GM19023 (cell line): ENCODE measurements around the gene SMG7.
A peak's percentile ranks its signal among the peaks of the same experiment; 100 is the strongest.
"Not testable (repeated sequence)": the region's sequence is repeated elsewhere in the genome, so short reads cannot be mapped to it uniquely, and the experiment has no call there.

Source experiments
- ATAC-seq: cut with Tn5 transposase; IDR thresholded peaks from one replicate; pipeline ENCODE4 v1.9.1; 2021; ENCODE audit warnings: mild to moderate bottlenecking, moderate library complexity; ENCODE audit not compliant: unreplicated experiment

The SMG7 gene

GRCh38 chr1:183472488-183473216 is at the start of gene SMG7:
Gene SMG7 (plus strand): TSS chr1:183472499. CDS start chr1:183472621, 122 bp downstream.
- peak; percentile 19 for ATAC-seq

- ATAC-seq = no peak
Observed at GRCh38 chr1:183423541-183423940, 48.8 kb upstream of the SMG7 start.

GRCh38 chr1:183424691-183425090 is 47.6 kb upstream of the SMG7 start:
- no peak for ATAC-seq

- ATAC-seq = not testable (repeated sequence)
Observed at GRCh38 chr1:183427591-183427990, 44.7 kb upstream of the SMG7 start.

GRCh38 chr1:183431840-183432547 is 40.3 kb upstream of the SMG7 start:
- ATAC-seq = no peak

- ATAC-seq = no peak
Observed at GRCh38 chr1:183432548-183432875, 39.8 kb upstream of the SMG7 start.

- no peak for ATAC-seq
Observed at GRCh38 chr1:183433703-183434102, 38.6 kb upstream of the SMG7 start.

- ATAC-seq = no peak
Observed at GRCh38 chr1:183435497-183435896, 36.8 kb upstream of the SMG7 start.

- no peak for ATAC-seq
Observed at GRCh38 chr1:183438060-183438459, 34.2 kb upstream of the SMG7 start.

GRCh38 chr1:183443011-183443410 is 29.3 kb upstream of the SMG7 start:
- ATAC-seq = no peak

GRCh38 chr1:183443466-183443865 is 28.8 kb upstream of the SMG7 start:
- ATAC-seq = no peak

- ATAC-seq = no peak
Observed at GRCh38 chr1:183444243-183444642, 28.1 kb upstream of the SMG7 start.

- ATAC-seq = no peak
Observed at GRCh38 chr1:183449223-183449770, 23.0 kb upstream of the SMG7 start.

- ATAC-seq = no peak
Observed at GRCh38 chr1:183450093-183450492, 22.2 kb upstream of the SMG7 start.

GRCh38 chr1:183454377-183454776 is 17.9 kb upstream of the SMG7 start:
- no peak for ATAC-seq

- ATAC-seq = no peak
Observed at GRCh38 chr1:183456826-183457225, 15.5 kb upstream of the SMG7 start.

GRCh38 chr1:183457449-183457848 is 14.8 kb upstream of the SMG7 start:
- no peak for ATAC-seq

GRCh38 chr1:183460596-183460995 is 11.7 kb upstream of the SMG7 start:
- no peak for ATAC-seq

GRCh38 chr1:183461350-183461749 is 10.9 kb upstream of the SMG7 start:
- ATAC-seq = no peak

GRCh38 chr1:183463566-183463965 is 8.7 kb upstream of the SMG7 start:
- ATAC-seq = no peak

- ATAC-seq = no peak
Observed at GRCh38 chr1:183466781-183467180, 5.5 kb upstream of the SMG7 start.

GRCh38 chr1:183467687-183468086 is 4.6 kb upstream of the SMG7 start:
- no peak for ATAC-seq
